Glomerular visceral epithelial cell (primary cell): ENCODE results near the gene CD48.
"Not testable (repeated sequence)": the region's sequence is repeated elsewhere in the genome, so short reads cannot be mapped to it uniquely, and the experiment has no call there.

Experiments used
- DNase-seq: peaks from one replicate; pipeline ENCODE4 v3.0.0-alpha.2; 2016; ENCODE audit errors: extremely low spot score

CD48 gene

GRCh38 chr1:160713161-160713560 lies 1.5 kb upstream of the CD48 start:
- no peak for DNase-seq

GRCh38 chr1:160712525-160713080 lies 981 bp upstream of the CD48 start:
- not testable (repeated sequence) for DNase-seq

- DNase-seq: no peak
These were observed 383 bp downstream of the CD48 start for GRCh38 chr1:160711276-160711601.

- no peak for DNase-seq
These were observed 937 bp downstream of the CD48 start for GRCh38 chr1:160710517-160711252.

GRCh38 chr1:160709715-160710114 lies 1.9 kb downstream of the CD48 start:
- DNase-seq: no peak

GRCh38 chr1:160708801-160709200 lies 2.8 kb downstream of the CD48 start:
- DNase-seq: no peak

GRCh38 chr1:160708118-160708517 lies 3.5 kb downstream of the CD48 start:
- DNase-seq: no peak

- no peak for DNase-seq
These were observed 4.2 kb downstream of the CD48 start for GRCh38 chr1:160707236-160708064.

GRCh38 chr1:160706526-160707235 lies 4.9 kb downstream of the CD48 start:
- no peak for DNase-seq

GRCh38 chr1:160705742-160706141 lies 5.9 kb downstream of the CD48 start:
- no peak for DNase-seq

GRCh38 chr1:160705212-160705621 lies 6.4 kb downstream of the CD48 start:
- not testable (repeated sequence) for DNase-seq

- no peak for DNase-seq
These were observed 7.4 kb downstream of the CD48 start for GRCh38 chr1:160704250-160704649.

GRCh38 chr1:160702100-160702499 lies 9.5 kb downstream of the CD48 start:
- DNase-seq: no peak

- not testable (repeated sequence) for DNase-seq
These were observed 19.2 kb downstream of the CD48 start for GRCh38 chr1:160692390-160692789.

GRCh38 chr1:160685266-160685665 lies 26.4 kb downstream of the CD48 start:
- DNase-seq: no peak

- DNase-seq: no peak
These were observed 28.4 kb downstream of the CD48 start for GRCh38 chr1:160682983-160683865.

GRCh38 chr1:160681891-160682140 lies 29.8 kb downstream of the CD48 start:
- no peak for DNase-seq

- DNase-seq: peak; percentile 41
These were observed 30.3 kb downstream of the CD48 start for GRCh38 chr1:160681066-160681890.

- no peak for DNase-seq
These were observed 31.2 kb downstream of the CD48 start for GRCh38 chr1:160680399-160680798.

- DNase-seq: no peak
These were observed 31.7 kb downstream of the CD48 start for GRCh38 chr1:160679893-160680292.
